Renal cortex interstitium (tissue), 11 donors: ENCODE results near the gene FOXO1. TPM values are rescaled to one million over a fixed set of nuclear protein-coding genes. Genes with fewer than 3 reads are reported as not detected.

Experiments used
- DNase-seq, 11 donors: peaks; one replicate each; pipeline ENCODE4 v3.0.0-alpha.2; 2013; ENCODE audit warnings: low read depth in 9 of 11, low spot score in 4 of 11; ENCODE audit errors: extremely low read depth in 1 of 11
- polyA plus RNA-seq, 3 donors: library from polyadenylated mRNA; unstranded; fragments of 120-200 nt; gene quantifications; one replicate each; pipeline ENCODE4 v1.2.1, GENCODE V29; 2013; ENCODE audit not compliant: insufficient read length in 3 of 3

Gene FOXO1
- polyA plus RNA-seq, 3 donors: 13.2 to 18.0 (median 15.7) TPM

DNA sequence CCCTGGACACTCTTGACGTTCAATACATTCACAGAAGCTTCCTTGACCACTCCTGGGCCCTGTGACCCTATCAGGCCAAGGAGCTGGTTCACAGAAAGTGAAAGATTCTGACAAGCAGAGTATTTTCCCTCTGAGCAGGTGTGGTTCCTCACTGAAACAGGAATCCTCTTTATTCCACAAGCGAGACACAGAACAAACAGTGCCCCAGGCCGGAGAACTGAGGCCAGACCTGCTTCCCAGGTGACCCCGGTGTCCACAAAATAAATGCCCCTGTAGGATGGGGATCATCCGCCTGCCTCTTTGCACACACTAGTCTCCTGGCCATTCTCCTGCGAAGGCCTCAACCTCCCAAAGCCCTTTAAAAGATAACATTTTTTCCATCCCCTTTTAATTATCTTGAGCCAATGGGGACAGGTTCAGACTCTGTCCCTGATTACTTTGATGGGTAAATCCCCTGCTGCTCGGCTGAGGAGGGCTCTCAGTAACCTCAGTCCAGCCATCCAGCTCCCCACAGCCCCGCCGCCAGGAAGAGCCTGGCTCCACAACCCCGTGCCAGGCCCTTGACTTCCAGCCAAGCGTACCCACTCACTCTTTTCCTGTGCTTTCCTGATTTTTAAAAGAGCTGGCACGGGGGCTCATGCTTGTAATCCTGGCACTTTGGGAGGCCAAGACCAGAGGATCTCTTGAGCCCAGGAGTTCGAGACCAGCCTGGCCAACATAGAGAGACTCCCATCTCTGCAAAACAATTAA lies 129.1 kb downstream of the FOXO1 start:
- no peak for DNase-seq

DNA sequence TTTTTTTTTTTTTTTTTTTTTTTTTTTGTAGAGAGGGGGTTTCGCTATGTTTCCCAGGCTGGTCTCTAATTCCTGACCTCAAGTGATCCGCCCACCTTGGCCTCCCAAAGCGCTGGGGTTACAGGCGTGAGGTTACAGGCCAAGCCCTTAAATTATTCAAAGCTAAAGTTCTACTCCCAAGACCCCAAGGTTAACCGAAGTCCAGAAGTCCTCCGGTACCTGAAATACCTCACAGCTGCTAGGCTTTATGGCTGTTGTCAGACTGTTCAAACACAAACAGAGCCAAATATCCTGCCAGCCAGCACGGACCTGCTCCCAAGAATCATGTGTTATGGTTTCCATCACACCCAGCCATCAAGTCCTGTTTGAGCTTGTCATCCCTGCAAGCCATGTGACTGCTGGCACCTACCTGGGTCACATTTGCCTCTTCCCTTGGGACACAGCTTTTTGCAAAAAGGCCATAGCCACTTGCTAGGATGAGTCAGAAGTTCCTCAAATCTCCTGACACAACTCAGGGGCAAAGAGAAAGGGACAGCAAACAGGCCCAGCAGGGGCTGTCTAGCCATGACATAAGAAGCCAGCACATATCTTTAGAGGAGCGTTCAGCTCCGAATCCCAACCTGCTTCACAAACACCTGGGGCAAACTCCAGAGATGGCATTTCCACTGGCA lies 129.9 kb downstream of the FOXO1 start:
- peak in 2 of 11 donors; percentile 3 to 8 for DNase-seq

DNA sequence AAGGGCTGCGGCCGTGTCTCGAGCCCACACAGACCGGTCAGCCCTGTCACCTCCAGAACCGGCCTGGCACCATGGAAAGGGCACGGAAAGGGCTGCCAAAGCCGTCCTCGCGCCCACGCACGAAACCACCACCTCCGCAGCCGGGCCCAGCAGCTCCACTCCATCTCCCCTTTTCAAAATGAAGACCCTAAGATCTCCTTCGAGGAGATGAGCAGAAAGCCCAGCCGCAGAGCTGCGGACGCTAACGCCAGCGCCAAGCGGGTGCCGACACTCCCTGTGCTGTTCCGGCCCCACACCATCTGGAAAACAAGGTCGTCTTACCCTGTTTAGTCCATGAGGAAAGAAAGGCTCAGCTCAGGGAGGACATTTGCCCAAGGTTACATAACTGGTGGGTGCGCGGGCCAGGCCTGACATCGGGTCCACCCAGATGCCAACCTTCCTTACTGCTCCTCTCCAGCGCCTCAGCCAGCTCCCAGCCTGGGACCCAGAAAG lies 131.1 kb downstream of the FOXO1 start:
- no peak for DNase-seq

DNA sequence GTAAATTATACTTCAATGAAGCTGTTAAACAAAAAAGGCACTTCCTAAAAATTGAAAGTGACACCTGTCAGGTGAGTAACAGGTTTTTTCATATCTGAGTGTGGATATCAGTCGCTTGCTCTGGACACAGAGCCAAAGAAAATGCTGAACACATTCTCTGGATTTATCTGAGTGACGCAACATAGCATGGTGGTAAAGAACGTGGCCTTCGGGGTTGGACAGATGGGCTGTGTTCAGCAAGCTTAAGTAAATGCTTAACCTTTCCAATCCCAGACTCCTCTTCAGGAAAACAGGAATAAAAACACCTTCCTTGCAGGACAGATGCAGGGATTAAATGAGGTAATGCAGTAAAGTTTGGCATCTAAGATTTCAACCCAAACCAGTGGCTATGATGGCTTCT lies 132.0 kb downstream of the FOXO1 start:
- DNase-seq: no peak

DNA sequence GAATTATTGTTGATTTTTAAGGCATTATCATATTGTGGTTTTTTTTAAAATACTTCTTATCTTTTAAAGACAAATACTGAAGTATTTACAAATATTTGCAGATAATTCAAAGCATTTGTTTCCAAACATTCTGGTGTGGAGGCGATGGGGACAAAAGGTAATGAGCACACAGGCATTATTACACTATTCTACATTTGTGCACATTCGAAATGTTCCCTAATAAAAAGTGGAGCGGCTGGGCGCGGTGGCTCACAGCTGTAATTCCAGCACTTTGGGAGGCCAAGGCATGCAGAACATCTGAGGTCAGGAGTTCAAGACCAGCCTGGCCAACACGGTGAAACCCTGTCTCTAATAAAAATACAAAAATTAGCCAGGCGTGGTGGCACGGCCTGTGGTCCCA lies 133.4 kb downstream of the FOXO1 start:
- no peak for DNase-seq

DNA sequence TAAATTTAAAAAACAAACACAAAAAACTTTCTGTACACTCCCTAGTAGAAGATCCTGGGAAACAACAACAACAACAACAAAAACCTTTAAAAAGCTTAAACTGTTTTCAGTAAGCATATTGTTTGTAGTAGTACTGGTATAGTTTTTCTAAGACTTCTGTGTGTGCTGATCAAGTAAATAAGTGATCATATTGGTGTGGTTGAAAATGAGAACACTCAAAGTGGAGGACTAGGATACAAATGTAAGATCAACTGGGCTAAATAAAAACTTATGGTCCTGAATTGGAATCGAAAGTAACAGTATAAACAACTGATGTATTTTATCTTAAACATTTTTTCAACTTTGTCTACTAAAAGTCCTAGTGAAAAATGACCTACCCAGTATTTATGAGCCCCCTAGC lies 135.5 kb downstream of the FOXO1 start:
- no peak for DNase-seq

DNA sequence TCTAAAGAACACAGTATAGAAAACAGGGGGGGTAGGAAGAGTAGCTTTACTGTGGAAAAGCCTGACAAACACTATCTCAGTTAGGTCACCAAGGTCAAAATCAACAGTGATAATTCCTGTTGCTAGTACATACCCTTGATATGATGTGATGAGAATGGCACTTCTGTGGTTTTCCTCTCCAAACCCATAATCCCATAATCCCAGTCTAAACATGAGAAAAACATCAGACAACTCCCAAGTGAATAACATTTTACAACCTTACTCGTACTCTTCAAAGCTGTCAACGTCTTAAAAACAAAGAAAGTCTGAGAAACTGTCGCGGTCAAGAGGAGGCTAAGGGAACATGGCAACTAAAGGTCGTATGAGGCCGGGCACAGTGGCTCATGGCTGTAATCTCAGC lies 137.6 kb downstream of the FOXO1 start:
- no peak for DNase-seq

DNA sequence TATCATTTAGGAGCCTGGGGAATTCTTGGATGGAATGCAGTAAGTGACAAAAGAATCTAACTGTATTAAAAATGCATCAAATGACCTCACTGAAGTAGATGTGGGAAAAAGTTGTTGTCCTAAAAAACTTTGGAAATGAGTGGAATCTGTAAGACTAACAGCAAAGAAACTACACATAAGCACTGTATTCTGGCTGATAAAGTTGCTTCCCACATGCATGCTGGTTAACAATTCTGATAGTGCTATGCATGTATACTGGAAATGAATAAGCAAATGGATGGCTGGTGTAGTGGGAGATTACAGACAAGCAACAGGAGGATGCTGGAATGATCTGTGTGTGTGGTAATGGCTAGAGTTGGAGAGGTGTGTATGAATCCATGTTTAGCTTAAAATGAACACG lies 138.5 kb downstream of the FOXO1 start:
- no peak for DNase-seq

DNA sequence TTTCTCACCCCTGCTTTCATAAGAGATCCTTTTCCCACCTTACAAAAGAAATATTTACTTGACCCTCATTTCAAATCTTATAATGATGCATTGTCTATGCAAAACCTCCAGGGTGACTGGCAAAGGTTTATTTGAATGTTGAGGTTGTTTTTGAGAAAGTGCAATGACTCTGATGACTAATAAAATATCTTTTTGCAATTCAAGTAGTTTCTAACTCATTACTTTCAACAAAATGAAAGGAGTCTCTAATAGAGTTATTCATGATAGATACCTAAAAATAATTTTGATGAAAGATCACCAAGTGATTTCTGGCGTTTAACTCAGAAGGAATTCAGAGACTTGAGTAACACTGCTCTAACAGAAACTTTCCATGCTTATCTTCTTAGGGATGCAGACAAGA lies 144.2 kb downstream of the FOXO1 start:
- no peak for DNase-seq

DNA sequence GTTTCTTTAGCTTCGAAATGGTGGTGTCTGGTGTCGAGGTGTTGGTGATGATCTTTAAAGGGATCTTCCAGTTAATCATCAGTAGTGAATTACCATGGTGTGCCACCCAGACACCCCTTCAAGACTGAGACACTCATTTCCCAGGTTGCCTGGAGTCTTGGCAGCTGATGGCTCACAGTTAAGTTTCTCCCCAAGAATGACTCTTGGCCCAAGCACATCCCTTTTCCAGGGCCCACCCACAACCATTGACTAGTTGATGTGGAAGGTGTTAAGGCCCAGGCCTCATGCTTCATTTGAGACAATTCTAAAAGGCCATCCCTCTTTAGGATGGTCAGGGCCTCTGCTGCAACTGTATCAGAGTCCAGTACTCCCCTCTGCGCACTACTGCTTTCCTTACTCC lies 145.5 kb downstream of the FOXO1 start:
- DNase-seq: no peak

DNA sequence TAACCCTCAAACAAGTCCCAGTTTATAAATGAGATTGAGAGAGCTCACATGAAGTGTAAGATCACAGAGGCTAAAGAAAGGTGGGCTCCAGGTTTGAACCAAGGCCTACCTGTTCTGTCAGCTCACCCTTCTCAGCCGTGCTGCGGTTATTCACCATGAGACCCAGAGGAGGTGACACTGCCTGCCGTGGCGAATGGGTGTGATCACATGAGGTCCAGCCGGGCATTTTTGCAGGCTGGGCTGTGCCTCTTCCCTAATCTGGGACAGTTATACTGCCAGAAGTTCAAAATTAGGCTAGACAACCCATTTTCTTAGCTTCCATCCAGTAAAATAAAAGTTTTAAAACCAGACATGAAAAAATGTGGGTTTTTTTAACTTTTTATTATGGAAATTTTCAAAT lies 146.8 kb downstream of the FOXO1 start:
- no peak for DNase-seq

DNA sequence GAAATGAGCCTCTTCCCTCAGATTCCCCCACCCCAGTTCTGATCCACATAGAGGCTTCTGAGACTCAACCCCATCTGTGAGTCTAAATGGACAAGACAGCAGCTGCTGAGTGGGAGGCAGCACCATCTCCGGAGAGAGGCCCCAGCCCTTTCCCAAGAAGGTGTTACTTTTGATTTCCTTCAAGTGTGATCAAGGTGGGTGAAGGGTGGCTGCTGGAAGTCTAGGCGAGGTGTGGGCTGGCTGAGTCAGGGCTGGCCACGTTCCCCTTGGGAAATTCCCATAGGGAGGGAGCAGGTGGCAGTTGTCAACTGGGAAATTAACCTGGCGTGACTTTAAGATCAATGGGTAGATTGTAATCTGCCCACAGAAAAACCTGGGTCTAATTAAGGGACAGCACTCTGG lies 148.0 kb downstream of the FOXO1 start:
- no peak for DNase-seq

DNA sequence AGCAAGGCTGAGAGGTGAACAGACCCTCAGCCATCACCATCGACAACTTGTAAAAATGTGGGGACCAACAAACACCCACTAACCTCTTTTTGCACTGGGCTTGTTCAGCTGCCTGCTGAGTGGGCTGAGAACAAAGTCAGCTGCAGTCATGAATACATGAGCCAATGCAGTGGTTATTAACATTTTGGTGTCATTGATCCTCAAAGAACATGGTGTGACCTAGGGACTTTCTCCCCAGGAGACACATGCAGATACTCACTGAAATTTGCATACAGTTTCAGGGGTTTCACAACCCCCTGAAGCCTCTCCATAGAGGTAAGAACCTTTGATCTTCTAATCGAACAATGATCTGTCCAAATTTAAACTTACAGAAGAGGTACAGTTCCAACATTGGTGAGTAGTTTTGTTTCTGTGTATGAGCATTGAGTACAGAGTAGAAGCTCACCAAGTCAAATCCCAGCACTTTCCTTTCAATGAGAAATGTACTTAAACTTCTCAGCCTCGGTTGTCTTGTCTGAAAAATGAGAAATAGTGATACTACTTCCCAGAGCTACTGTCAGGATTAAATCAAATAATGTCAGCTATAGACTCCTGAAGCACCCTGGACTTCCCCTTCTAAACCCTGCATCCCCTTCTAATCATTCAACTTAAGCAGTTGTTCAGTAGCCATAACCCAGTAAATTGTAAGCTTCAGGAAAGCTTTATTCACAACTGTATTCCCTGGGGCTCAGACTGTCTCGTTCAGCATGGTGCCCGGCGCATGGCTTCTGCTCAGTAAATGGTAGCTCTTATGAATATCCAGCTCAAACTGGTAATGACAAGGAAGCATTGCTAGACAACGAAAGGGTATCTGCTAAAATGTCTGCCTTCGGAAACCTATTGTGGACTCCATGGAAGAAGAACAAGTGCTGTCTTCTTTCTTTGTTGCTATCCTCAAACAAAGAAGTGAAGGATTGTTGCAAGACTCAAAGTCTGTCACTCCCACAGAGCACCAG lies 148.7 kb downstream of the FOXO1 start:
- DNase-seq: no peak

DNA sequence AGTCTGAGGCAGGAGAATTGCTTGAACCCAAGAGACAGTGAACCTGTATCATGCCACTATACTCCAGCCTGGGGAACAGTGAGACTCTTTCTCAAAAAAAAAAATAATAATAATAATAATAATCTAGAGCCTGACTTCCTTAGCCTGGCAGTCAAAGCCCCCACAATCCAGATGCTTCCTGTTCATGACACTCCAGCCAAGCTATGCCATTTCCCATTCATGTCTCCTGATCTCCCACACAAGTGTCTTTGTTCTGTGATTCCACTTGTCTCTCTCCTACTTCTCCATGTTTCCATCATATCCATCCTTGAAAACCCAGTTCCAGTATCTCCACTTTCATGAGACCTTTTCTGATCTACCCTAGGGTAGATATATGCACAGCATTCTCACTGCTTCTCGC lies 150.7 kb downstream of the FOXO1 start:
- DNase-seq: no peak

DNA sequence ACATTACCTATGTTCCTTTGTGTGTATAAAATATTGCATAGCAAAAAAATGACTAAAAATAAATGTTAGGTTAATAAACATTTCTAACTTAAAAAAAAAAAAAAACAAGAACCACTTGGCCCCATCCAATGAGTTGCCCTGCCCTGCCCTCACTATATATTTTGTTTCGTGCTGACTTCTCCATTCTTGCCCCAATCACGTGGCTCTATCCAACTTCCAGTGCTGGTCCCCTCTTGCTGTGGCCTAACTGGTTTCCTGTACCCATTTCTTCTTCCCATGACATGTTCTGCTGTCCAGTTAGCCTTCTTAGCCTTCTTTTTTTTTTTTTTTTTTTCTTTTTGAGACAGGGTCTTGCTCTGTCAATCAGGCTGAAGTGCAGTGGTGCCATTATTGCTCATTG lies 151.6 kb downstream of the FOXO1 start:
- DNase-seq: no peak

DNA sequence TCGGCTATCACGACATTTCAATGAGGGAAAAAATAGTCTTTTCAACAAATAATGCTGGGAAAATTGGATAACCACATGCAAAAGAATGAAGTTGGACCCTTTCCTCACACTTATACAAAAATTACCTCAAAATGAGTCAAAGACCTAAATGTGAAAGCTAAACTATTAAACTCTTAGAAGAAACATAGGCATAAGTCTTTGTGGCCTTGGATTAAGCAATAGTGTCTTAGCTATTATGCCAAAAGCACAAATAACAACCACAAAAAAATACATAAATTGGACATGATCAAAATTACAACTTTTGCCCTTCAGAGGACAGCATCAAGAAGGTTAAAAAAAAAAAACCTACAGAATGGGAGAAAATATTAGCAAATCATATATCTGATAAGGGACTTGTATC lies 156.6 kb downstream of the FOXO1 start:
- DNase-seq: no peak

DNA sequence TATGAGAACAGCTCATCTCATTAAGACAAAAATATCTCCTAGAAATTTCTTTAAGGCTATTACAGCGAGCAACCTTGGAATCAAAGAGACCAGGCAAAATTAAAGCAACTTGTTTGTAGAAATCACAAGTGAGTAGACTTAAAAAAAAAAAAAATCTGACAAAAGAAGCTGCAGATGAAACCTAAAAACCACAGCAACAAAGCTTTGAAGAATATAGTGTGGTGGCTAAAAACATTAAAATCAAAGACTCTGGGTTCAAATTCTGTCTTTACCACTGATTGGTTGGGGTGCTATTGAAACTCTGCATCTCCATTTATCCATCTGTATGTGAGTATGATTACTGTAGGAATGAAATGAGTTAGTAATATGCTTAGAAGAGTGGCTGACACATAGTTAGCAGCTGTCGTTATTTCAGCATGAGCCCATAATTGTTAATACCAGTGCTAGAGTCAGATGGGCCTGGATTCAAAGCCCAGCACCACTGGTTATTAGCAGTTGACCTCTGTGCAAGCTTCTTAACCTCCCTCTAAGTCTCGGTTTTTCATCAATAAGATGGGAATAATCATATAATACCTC lies 157.6 kb downstream of the FOXO1 start:
- DNase-seq: no peak

DNA sequence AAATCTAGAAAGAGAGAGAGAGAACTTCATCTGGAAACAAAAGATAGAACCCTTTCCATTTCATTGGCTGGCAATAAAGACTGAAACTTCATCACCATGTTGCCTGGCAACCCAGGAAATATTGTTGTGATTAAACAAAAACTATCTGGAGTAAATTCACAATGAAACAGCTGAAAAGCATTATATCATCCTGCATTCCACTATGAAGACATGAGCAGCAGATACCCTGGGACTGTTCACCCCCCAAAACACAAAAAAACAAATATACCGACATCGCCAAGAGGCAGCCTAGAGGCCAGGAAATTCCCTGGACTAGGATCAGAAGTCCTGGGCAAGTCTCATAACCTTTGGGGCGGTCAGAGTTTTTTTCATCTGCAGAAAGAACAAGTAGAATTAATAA lies 158.3 kb downstream of the FOXO1 start:
- DNase-seq: peak in 3 of 11 donors; percentile 3 to 10 (median 8)
